K562 (cell line): Measurements from ENCODE around the gene RPP25. TPM values are rescaled to one million over a fixed set of nuclear protein-coding genes. Genes with fewer than 3 reads are reported as not detected.
A peak's percentile ranks its signal among the peaks of the same experiment; 100 is the strongest.

Experiments
- ARID4B ChIP-seq: sonication (generic); formaldehyde crosslinking; IDR thresholded peaks from 2 replicates; pipeline ENCODE4 v1.8.0; 2022; ENCODE audit warnings: mild to moderate bottlenecking, missing genetic modification reagents
- CHAMP1 ChIP-seq: fragments of 450-650 bp; IDR thresholded peaks from 2 replicates; pipeline ENCODE4 v1.6.1; 2016; ENCODE audit warnings: mild to moderate bottlenecking
- CREB1 ChIP-seq, 2 experiments: sonication (generic) in 1 of 2; formaldehyde crosslinking in 1 of 2; IDR thresholded peaks; 2 replicates each; pipeline versions ENCODE4 v1.6.1 to v1.8.0; 2012 to 2022; ENCODE audit warnings: inconsistent platforms in 1 of 2, mild to moderate bottlenecking in 1 of 2, missing genetic modification reagents in 1 of 2, moderate library complexity in 1 of 2
- NFRKB ChIP-seq: fragments of 450-650 bp; IDR thresholded peaks from 2 replicates; pipeline ENCODE4 v1.6.1; 2016; ENCODE audit warnings: low read depth
- RREB1 ChIP-seq: fragments of 250-450 bp; sonication (Bioruptor Pico); IDR thresholded peaks from 2 replicates; pipeline ENCODE4 v1.4.0; 2020
- SNAPC5 ChIP-seq: fragments of 250-450 bp; sonication (Bioruptor Pico); IDR thresholded peaks from 2 replicates; pipeline ENCODE4 v1.8.0; 2021; ENCODE audit warnings: moderate library complexity, mild to moderate bottlenecking, inconsistent platforms
- ZBTB2 ChIP-seq: fragments of 450-650 bp; IDR thresholded peaks from 2 replicates; pipeline ENCODE4 v1.6.1; 2016; ENCODE audit warnings: antibody characterized with exemption
- ZHX1 ChIP-seq: fragments of 150-350 bp; conservative IDR thresholded peaks from 2 replicates; pipeline ENCODE4 v1.6.1; 2014; ENCODE audit warnings: low read length
- polyA plus RNA-seq, 8 experiments: library from polyadenylated mRNA; depleted of rRNA in 4 of 8; stranded (reverse) in 5 of 8; unstranded in 3 of 8; fragments of >200 nt; fragmentation: Nextera tagmentation in 2 of 8; fragmentation: Illumina TruSeq in 1 of 8; extraction: Ambion mirVana in 2 of 8; extraction: Trizol in 1 of 8; gene quantifications; 2 replicates each; pipeline versions ENCODE4 v1.2.1 to v1.2.3, GENCODE V29; 2011 to 2014; ENCODE audit warnings: inconsistent platforms in 1 of 8, missing spikeins in 1 of 8
- total RNA-seq, 7 experiments: library from RNA; depleted of rRNA in 6 of 7; stranded (reverse); fragments of >200 nt in 6 of 7; fragmentation: Illumina TruSeq in 2 of 7; extraction: Trizol in 2 of 7; gene quantifications; 2 replicates each; pipeline versions ENCODE4 v1.2.1 to v1.2.3, GENCODE V29; 2011 to 2021; ENCODE audit warnings: low replicate concordance in 1 of 7

RPP25 gene
- total and polyA plus RNA-seq, 9 of the 15 experiments (the other 6 are each of a cell fraction or from before 2014, with no cell fraction given) = 1.1 to 12.3 (median 5.6) TPM

GRCh38 chr15:74906450-74907162 is 50.0 kb downstream of the RPP25 start, which contains the start of gene FAM219B (continued):
- no peak for TF ChIP-seq RREB1 (CRISPR knock-in tag)
- TF ChIP-seq ZHX1 = 0 out of 2 replicates have a peak, but pooled peaks have one; percentile 29
- TF ChIP-seq ZBTB2 = peak; percentile 92
- peak; percentile 22 for TF ChIP-seq CREB1 (IDR thresholded peaks at IDR 0.05)
- peak; percentile 38; the same call in 1 of the 2 replicates for TF ChIP-seq CREB1 (CRISPR knock-in tag; IDR thresholded peaks at IDR 0.05)
- TF ChIP-seq ARID4B = peak; percentile 75
- no peak for TF ChIP-seq SNAPC5 (CRISPR knock-in tag)
- TF ChIP-seq CHAMP1 = no peak
- TF ChIP-seq NFRKB = peak; percentile 53
